Left ventricle myocardium inferior (tissue), 1 donor: ENCODE results near the gene ARL14EPL. TPM values are rescaled to one million over a fixed set of nuclear protein-coding genes. Genes with fewer than 3 reads are reported as not detected.

Experiments used
- DNase-seq: peaks from one replicate; pipeline ENCODE4 v3.0.0-alpha.2; 2020
- H3K27ac ChIP-seq: fragments of 200-600 bp; replicated peaks from 2 replicates; pipeline ENCODE4 v1.8.0; 2021
- H3K27me3 ChIP-seq: fragments of 200-600 bp; 2 replicates; pipeline ENCODE4 v1.8.0; 2021; ENCODE audit warnings: low read depth
- H3K36me3 ChIP-seq: fragments of 200-600 bp; 2 replicates; pipeline ENCODE4 v1.8.0; 2021
- H3K4me1 ChIP-seq: fragments of 200-600 bp; 2 replicates; pipeline ENCODE4 v1.8.0; 2021
- H3K4me3 ChIP-seq: fragments of 200-600 bp; 2 replicates; pipeline ENCODE4 v1.8.0; 2021; ENCODE audit warnings: mild to moderate bottlenecking, moderate library complexity
- H3K9me3 ChIP-seq: fragments of 200-600 bp; replicated peaks from 2 replicates; pipeline ENCODE4 v1.8.0; 2021
- CTCF ChIP-seq: fragments of 200-600 bp; IDR thresholded peaks from 2 replicates; pipeline ENCODE4 v1.8.0; 2021; ENCODE audit warnings: antibody characterized with exemption, mild to moderate bottlenecking, borderline replicate concordance
- intact Hi-C: fragments of 100-400 bp; cut with micrococcal nuclease; formaldehyde crosslinking; loops from one replicate; pipeline ENCODE4 v1.11.0; 2022
- total RNA-seq: library from RNA; stranded (reverse); fragmentation: NEBNext Ultra II Directional; extraction: Animal tissue kit (Norgen Biotek cat#: 25700); gene quantifications from one replicate; pipeline ENCODE4 v1.2.1, GENCODE V29; 2021
- donor health status: DM: no; HTN: yes; CAD: no; lungs with severe emphysema.

Gene ARL14EPL
- total RNA-seq, 1 donor from 2014 or later: not detected

GRCh38 chr5:116013207-116013785 is 19.0 kb upstream of the ARL14EPL start:
- DNase-seq: no peak
- intact Hi-C loops: no loop called here
- no peaks in the 10 kb centered on the region for H3K9me3 ChIP-seq
- no peak for TF ChIP-seq CTCF
- H3K27me3 ChIP-seq: no peaks in the 10 kb centered on the region
- no peak overlapping the region for H3K4me3 ChIP-seq
- no peaks in the 10 kb centered on the region for H3K4me1 ChIP-seq
- no peaks in the 10 kb centered on the region for H3K36me3 ChIP-seq
- no peak overlapping the region for H3K27ac ChIP-seq

GRCh38 chr5:116013936-116014335 is 18.3 kb upstream of the ARL14EPL start:
- Histone ChIP-seq H3K27me3 (no peaks in the 10 kb centered on the region), H3K4me1 (no peaks in the 10 kb centered on the region), H3K4me3 (no peak overlapping the region), H3K36me3 (no peaks in the 10 kb centered on the region), H3K27ac (no peak overlapping the region), H3K9me3 (no peaks in the 10 kb centered on the region)
- no peak for TF ChIP-seq CTCF
- intact Hi-C loops: no loop called here
- DNase-seq: no peak

- intact Hi-C loops: no loop called here
- Histone ChIP-seq H3K27me3 (no peaks in the 10 kb centered on the region), H3K9me3 (no peaks in the 10 kb centered on the region), H3K4me3 (no peak overlapping the region), H3K36me3 (no peaks in the 10 kb centered on the region), H3K27ac (no peak overlapping the region), H3K4me1 (no peaks in the 10 kb centered on the region)
- no peak for DNase-seq
- no peak for TF ChIP-seq CTCF
Measured at GRCh38 chr5:116023619-116024018, 8.7 kb upstream of the ARL14EPL start.

GRCh38 chr5:116025866-116026265 is 6.4 kb upstream of the ARL14EPL start:
- no peak for TF ChIP-seq CTCF
- H3K36me3 ChIP-seq: no peaks in the 10 kb centered on the region
- H3K4me1 ChIP-seq: no peaks in the 10 kb centered on the region
- no peaks in the 10 kb centered on the region for H3K27me3 ChIP-seq
- DNase-seq: no peak
- no peak overlapping the region for H3K4me3 ChIP-seq
- no peak overlapping the region for H3K27ac ChIP-seq
- H3K9me3 ChIP-seq: no peaks in the 10 kb centered on the region
- intact Hi-C loops: no loop called here

- TF ChIP-seq CTCF: no peak
- Histone ChIP-seq H3K27ac (no peak overlapping the region), H3K27me3 (peaks cover 8% of the 10 kb centered on the region), H3K4me1 (no peaks in the 10 kb centered on the region), H3K4me3 (no peak overlapping the region), H3K9me3 (no peaks in the 10 kb centered on the region), H3K36me3 (no peaks in the 10 kb centered on the region)
- intact Hi-C loops: no loop called here
- DNase-seq: no peak
Measured at GRCh38 chr5:116032991-116033390, 719 bp downstream of the ARL14EPL start.
